ENCODE results near the gene GNAS.

GRCh38 chr20:58918621-58919020 lies 66.1 kb downstream of the GNAS start:
- no peak for TF ChIP-seq POLR2A (IDR thresholded peaks at IDR 0.05)
- no peak for TF ChIP-seq EP300 (IDR thresholded peaks at IDR 0.05)
- no peak for TF ChIP-seq CTCF (IDR thresholded peaks at IDR 0.05)
